DMS53 treated with DMSO at 0.1 percent for 48 hours (cell line): ENCODE results near the gene GAK.

ENCODE experiments used
- DNase-seq: peaks from one replicate; lab custom pipeline; 2025; ENCODE audit not compliant: unreplicated experiment; lab: John Stamatoyannopoulos, UW

The GAK gene

GRCh38 chr4:891747-892146 is 40.4 kb downstream of the GAK start:
- DNase-seq, result no peak

- DNase-seq, result no peak
These were observed 42.0 kb downstream of the GAK start for GRCh38 chr4:890036-890695.

- DNase-seq, result no peak
These were observed 42.6 kb downstream of the GAK start for GRCh38 chr4:889516-889915.

- no peak for DNase-seq
These were observed 44.1 kb downstream of the GAK start for GRCh38 chr4:888029-888428.

- no peak for DNase-seq
These were observed 44.9 kb downstream of the GAK start for GRCh38 chr4:887034-887763.

- DNase-seq, result no peak
These were observed 45.9 kb downstream of the GAK start for GRCh38 chr4:886244-886643.

GRCh38 chr4:885353-885752 is 46.8 kb downstream of the GAK start:
- no peak for DNase-seq

GRCh38 chr4:884896-885295 is 47.2 kb downstream of the GAK start:
- no peak for DNase-seq

GRCh38 chr4:884259-884658 is 47.9 kb downstream of the GAK start:
- no peak for DNase-seq

GRCh38 chr4:883377-884095 is 48.6 kb downstream of the GAK start:
- no peak for DNase-seq

GRCh38 chr4:882646-883045 is 49.5 kb downstream of the GAK start:
- DNase-seq, result no peak

GRCh38 chr4:881709-882108 is 50.4 kb downstream of the GAK start:
- no peak for DNase-seq

GRCh38 chr4:880684-881405 is 51.3 kb downstream of the GAK start:
- DNase-seq, result no peak

GRCh38 chr4:879729-880077 is 52.4 kb downstream of the GAK start:
- no peak for DNase-seq

GRCh38 chr4:878796-879728 is 53.1 kb downstream of the GAK start:
- no peak for DNase-seq

- DNase-seq, result no peak
These were observed 54.6 kb downstream of the GAK start for GRCh38 chr4:877502-877901.

GRCh38 chr4:876780-877179 is 55.3 kb downstream of the GAK start:
- no peak for DNase-seq

GRCh38 chr4:875818-876423 is 56.2 kb downstream of the GAK start:
- no peak for DNase-seq

- DNase-seq, result no peak
These were observed 56.9 kb downstream of the GAK start for GRCh38 chr4:874971-875817.
